ENCODE measurements around the gene NAT8L.

NAT8L gene

GRCh38 chr4:2075987-2076907, 17.1 kb downstream of the NAT8L start:
- DNase-seq (ENCODE audit: low read depth in 2 of 2): no peak

GRCh38 chr4:2076908-2077536, 17.9 kb downstream of the NAT8L start:
- DNase-seq (ENCODE audit: low read depth in 2 of 2): no peak

GRCh38 chr4:2077537-2078460, 18.7 kb downstream of the NAT8L start:
- no peak for DNase-seq (ENCODE audit: low read depth in 2 of 2)

GRCh38 chr4:2078584-2078983, 19.5 kb downstream of the NAT8L start:
- DNase-seq (ENCODE audit: low read depth in 2 of 2): no peak

- no peak for DNase-seq (ENCODE audit: low read depth in 2 of 2)
These were observed 19.9 kb downstream of the NAT8L start for GRCh38 chr4:2079006-2079405.

- DNase-seq (ENCODE audit: low read depth in 2 of 2): no peak
These were observed 20.8 kb downstream of the NAT8L start for GRCh38 chr4:2079926-2080325.

- DNase-seq (ENCODE audit: low read depth in 2 of 2): no peak
These were observed 21.5 kb downstream of the NAT8L start for GRCh38 chr4:2080429-2081300.

- DNase-seq (ENCODE audit: low read depth in 2 of 2): no peak
These were observed 22.4 kb downstream of the NAT8L start for GRCh38 chr4:2081540-2081939.

GRCh38 chr4:2082118-2082517, 23.0 kb downstream of the NAT8L start:
- DNase-seq (ENCODE audit: low read depth in 2 of 2): no peak

- DNase-seq (ENCODE audit: low read depth in 2 of 2): no peak
These were observed 23.5 kb downstream of the NAT8L start for GRCh38 chr4:2082627-2083026.

GRCh38 chr4:2083116-2083825, 24.1 kb downstream of the NAT8L start:
- DNase-seq (ENCODE audit: low read depth in 2 of 2): no peak

GRCh38 chr4:2083826-2084160, 24.7 kb downstream of the NAT8L start:
- DNase-seq (ENCODE audit: low read depth in 2 of 2): no peak

- DNase-seq (ENCODE audit: low read depth in 2 of 2): no peak
These were observed 25.2 kb downstream of the NAT8L start for GRCh38 chr4:2084316-2084715.

- DNase-seq (ENCODE audit: low read depth in 2 of 2): no peak
These were observed 26.4 kb downstream of the NAT8L start for GRCh38 chr4:2085496-2085901.

GRCh38 chr4:2087170-2087569, 28.0 kb downstream of the NAT8L start:
- no peak for DNase-seq (ENCODE audit: low read depth in 2 of 2)

- no peak for DNase-seq (ENCODE audit: low read depth in 2 of 2)
These were observed 30.1 kb downstream of the NAT8L start for GRCh38 chr4:2089222-2089621.

GRCh38 chr4:2090642-2091041, 31.5 kb downstream of the NAT8L start:
- DNase-seq (ENCODE audit: low read depth in 2 of 2): no peak

- DNase-seq (ENCODE audit: low read depth in 2 of 2): no peak
These were observed 33.0 kb downstream of the NAT8L start for GRCh38 chr4:2091990-2092668.

- DNase-seq (ENCODE audit: low read depth in 2 of 2): no peak
These were observed 33.5 kb downstream of the NAT8L start for GRCh38 chr4:2092669-2093053.

GRCh38 chr4:2093265-2093664, 34.1 kb downstream of the NAT8L start:
- DNase-seq (ENCODE audit: low read depth in 2 of 2): no peak

All from stimulated activated CD8-positive, alpha-beta memory T cell treated with anti-CD3 and anti-CD28 coated beads, Interleukin-7, amount 100 ng/mL, for 1 hour (primary cell).